IPS-18c (cell line): ENCODE results near the gene ORC3.
A peak's percentile ranks its signal among the peaks of the same experiment; 100 is the strongest.
"Not testable (repeated sequence)": the region's sequence is repeated elsewhere in the genome, so short reads cannot be mapped to it uniquely, and the experiment has no call there.

Source experiments
- H3K4me3 ChIP-seq: 2 replicates; pipeline ENCODE4 v1.7.0; 2013; ENCODE audit warnings: low read depth, mild to moderate bottlenecking, low read length, moderate library complexity; ENCODE audit not compliant: insufficient read depth
- H3K9me3 ChIP-seq: one replicate; pipeline ENCODE4 v1.6.1; 2013; ENCODE audit warnings: mild to moderate bottlenecking, low read length, moderate library complexity; ENCODE audit not compliant: control insufficient read depth, insufficient read depth

ORC3 gene

GRCh38 chr6:87586371-87587077 lies 3.4 kb upstream of the ORC3 start:
- Histone ChIP-seq H3K4me3 (no peak overlapping the region), H3K9me3 (no peaks in the 10 kb centered on the region)

- H3K4me3 ChIP-seq, result peak overlapping the region; percentile 69
These were observed 1.1 kb upstream of the ORC3 start for GRCh38 chr6:87588756-87589407.

GRCh38 chr6:87590417-87590880 lies 514 bp downstream of the ORC3 start:
- Histone ChIP-seq H3K4me3 (peak overlapping the region; percentile 69), H3K9me3 (no peaks in the 10 kb centered on the region)

More at GRCh38 chr6:87588756-87589407, 1.1 kb upstream of the ORC3 start:
- no peaks in the 10 kb centered on the region for H3K9me3 ChIP-seq

- peak overlapping the region; percentile 69 for H3K4me3 ChIP-seq
These were observed 1.1 kb downstream of the ORC3 start for GRCh38 chr6:87590990-87591389.

GRCh38 chr6:87600576-87600975 lies 10.6 kb downstream of the ORC3 start:
- no peaks in the 10 kb centered on the region for H3K9me3 ChIP-seq
- no peak overlapping the region for H3K4me3 ChIP-seq

More at GRCh38 chr6:87590990-87591389, 1.1 kb downstream of the ORC3 start:
- no peaks in the 10 kb centered on the region for H3K9me3 ChIP-seq

- Histone ChIP-seq H3K4me3 (no peak overlapping the region), H3K9me3 (no peaks in the 10 kb centered on the region)
These were observed 16.3 kb downstream of the ORC3 start for GRCh38 chr6:87606199-87606598.

GRCh38 chr6:87608802-87609201 lies 18.9 kb downstream of the ORC3 start:
- Histone ChIP-seq H3K9me3 (no peaks in the 10 kb centered on the region), H3K4me3 (no peak overlapping the region)

- H3K9me3 ChIP-seq, H3K4me3 ChIP-seq: not testable (repeated sequence)
These were observed 23.1 kb downstream of the ORC3 start for GRCh38 chr6:87613018-87613417.

- H3K9me3 ChIP-seq, result no peaks in the 10 kb centered on the region
- H3K4me3 ChIP-seq, result no peak overlapping the region
These were observed 27.5 kb downstream of the ORC3 start for GRCh38 chr6:87617405-87617804.

GRCh38 chr6:87618531-87618930 lies 28.6 kb downstream of the ORC3 start:
- Histone ChIP-seq H3K9me3 (no peaks in the 10 kb centered on the region), H3K4me3 (no peak overlapping the region)

GRCh38 chr6:87623248-87623647 lies 33.3 kb downstream of the ORC3 start:
- Histone ChIP-seq H3K4me3 (no peak overlapping the region), H3K9me3 (no peaks in the 10 kb centered on the region)

- H3K4me3 ChIP-seq, result no peak overlapping the region
- H3K9me3 ChIP-seq, result no peaks in the 10 kb centered on the region
These were observed 38.5 kb downstream of the ORC3 start for GRCh38 chr6:87628424-87628823.

GRCh38 chr6:87628881-87629280 lies 38.9 kb downstream of the ORC3 start:
- H3K4me3 ChIP-seq, result no peak overlapping the region
- no peaks in the 10 kb centered on the region for H3K9me3 ChIP-seq

- Histone ChIP-seq H3K9me3 (no peaks in the 10 kb centered on the region), H3K4me3 (no peak overlapping the region)
These were observed 40.8 kb downstream of the ORC3 start for GRCh38 chr6:87630746-87631145.

GRCh38 chr6:87633851-87634250 lies 43.9 kb downstream of the ORC3 start:
- Histone ChIP-seq H3K9me3 (no peaks in the 10 kb centered on the region), H3K4me3 (no peak overlapping the region)

GRCh38 chr6:87636315-87636714 lies 46.4 kb downstream of the ORC3 start:
- Histone ChIP-seq H3K9me3 (no peaks in the 10 kb centered on the region), H3K4me3 (no peak overlapping the region)

- H3K4me3 ChIP-seq, result no peak overlapping the region
- no peaks in the 10 kb centered on the region for H3K9me3 ChIP-seq
These were observed 47.2 kb downstream of the ORC3 start for GRCh38 chr6:87637106-87637505.

GRCh38 chr6:87639373-87639772 lies 49.4 kb downstream of the ORC3 start:
- no peak overlapping the region for H3K4me3 ChIP-seq
- no peaks in the 10 kb centered on the region for H3K9me3 ChIP-seq
